T47D (cell line): ENCODE measurements around the gene ITGAV.

Source experiments
- DNase-seq, 2 experiments: peaks; one replicate each; pipeline versions ENCODE4 v3.0.0 to v3.0.0-alpha.2; 2011 to 2012; ENCODE audit warnings: low read depth in 1 of 2, low spot score in 1 of 2
- JUND ChIP-seq: IDR thresholded peaks from 2 replicates; pipeline ENCODE4 v1.6.1; 2012; ENCODE audit warnings: low read depth
- in situ Hi-C: cut with HindIII; loops from 2 replicates; pipeline ENCODE4 v1.10.0; 2016; ENCODE audit warnings: low sequenced_read_pairs, low pct_unique_long_range_greater_than_20kb

ITGAV gene

GRCh38 chr2:186670831-186671230 is 81.0 kb downstream of the ITGAV start:
- TF ChIP-seq JUND = no peak
- no peak for DNase-seq
- in situ Hi-C loops = no loop called here

GRCh38 chr2:186675380-186675779 is 85.5 kb downstream of the ITGAV start:
- TF ChIP-seq JUND = no peak
- DNase-seq = no peak
- in situ Hi-C loops = no loop called here

GRCh38 chr2:186683341-186683740 is 93.5 kb downstream of the ITGAV start:
- TF ChIP-seq JUND = no peak
- no peak for DNase-seq
- in situ Hi-C loops = no loop called here

- in situ Hi-C loops = no loop called here
- no peak for TF ChIP-seq JUND
- no peak for DNase-seq
Observed at GRCh38 chr2:186687807-186688211, 98.0 kb downstream of the ITGAV start.

- in situ Hi-C loops = no loop called here
- TF ChIP-seq JUND = no peak
- DNase-seq = peak in 1 of 2 experiments; percentile 16
Observed at GRCh38 chr2:186688813-186689212, 99.0 kb downstream of the ITGAV start.

GRCh38 chr2:186690786-186691185 is 100.9 kb downstream of the ITGAV start:
- no peak for DNase-seq
- in situ Hi-C loops = no loop called here
- TF ChIP-seq JUND = no peak

GRCh38 chr2:186691231-186691630 is 101.4 kb downstream of the ITGAV start:
- no peak for TF ChIP-seq JUND
- in situ Hi-C loops = no loop called here
- DNase-seq = no peak

GRCh38 chr2:186691900-186692299 is 102.0 kb downstream of the ITGAV start:
- TF ChIP-seq JUND = no peak
- DNase-seq = no peak
- in situ Hi-C loops = no loop called here

GRCh38 chr2:186693446-186693832 is 103.6 kb downstream of the ITGAV start:
- no peak for DNase-seq
- no peak for TF ChIP-seq JUND

GRCh38 chr2:186695081-186695756 is 105.4 kb downstream of the ITGAV start:
- TF ChIP-seq JUND = no peak
- in situ Hi-C loops = no loop called here
- no peak for DNase-seq

More at GRCh38 chr2:186693446-186693832, 103.6 kb downstream of the ITGAV start:
- in situ Hi-C loops = no loop called here

GRCh38 chr2:186696290-186696689 is 106.4 kb downstream of the ITGAV start:
- no peak for DNase-seq
- TF ChIP-seq JUND = no peak

GRCh38 chr2:186696804-186697203 is 106.9 kb downstream of the ITGAV start:
- no peak for TF ChIP-seq JUND
- in situ Hi-C loops = no loop called here
- DNase-seq = no peak

More at GRCh38 chr2:186696290-186696689, 106.4 kb downstream of the ITGAV start:
- in situ Hi-C loops = no loop called here

- DNase-seq = no peak
- in situ Hi-C loops = no loop called here
- no peak for TF ChIP-seq JUND
Observed at GRCh38 chr2:186697536-186697935, 107.7 kb downstream of the ITGAV start.

GRCh38 chr2:186699742-186700141 is 109.9 kb downstream of the ITGAV start:
- in situ Hi-C loops = no loop called here

More at GRCh38 chr2:186699742-186700141, 109.9 kb downstream of the ITGAV start:
- no peak for TF ChIP-seq JUND
- DNase-seq = no peak
